ENCODE data around the gene PRKN.

- TF ChIP-seq POLR2A (IDR thresholded peaks at IDR 0.05) (no peak), CTCF (IDR thresholded peaks at IDR 0.05) (no peak)
Observed at GRCh38 chr6:161636882-161637430, 1090.6 kb downstream of the PRKN start.
